HFF-Myc (cell line): Measurements from ENCODE around the gene PLD5.

Experiments
- DNase-seq: peaks from one replicate; pipeline ENCODE4 v3.0.0-alpha.2; 2011; ENCODE audit warnings: low read depth; ENCODE audit errors: extremely low read depth
- H3K4me3 ChIP-seq: replicated peaks from 2 replicates; pipeline ENCODE4 v1.5.1; 2011; ENCODE audit warnings: low read depth, mild to moderate bottlenecking, control low read depth, low read length
- TF ChIP-seq, protein P1 (sequence below): IDR thresholded peaks from 2 replicates; pipeline ENCODE4 v1.5.1; 2012; ENCODE audit warnings: mild to moderate bottlenecking, low read depth, low read length, control low read depth; ENCODE audit errors: missing control alignments

PLD5 gene

DNA sequence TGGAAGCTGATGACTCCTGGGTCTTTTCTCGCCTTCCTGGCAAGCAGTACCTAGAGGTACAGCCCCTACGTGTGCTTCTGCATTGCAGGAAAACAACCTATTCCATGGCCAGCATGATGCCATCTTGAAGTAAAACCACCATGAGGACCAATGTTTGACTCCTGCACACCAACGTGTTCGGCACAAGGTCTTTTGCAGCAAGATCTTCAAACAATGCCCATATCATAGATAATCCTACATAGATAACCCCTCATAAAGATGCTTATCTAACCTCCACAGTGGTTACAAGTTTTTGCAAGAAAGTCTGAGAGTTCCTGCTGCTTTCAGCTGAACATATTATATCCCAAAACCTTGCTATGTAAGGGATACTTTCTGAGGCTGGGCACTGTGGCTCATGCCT is 384.5 kb downstream of the PLD5 start:
- DNase-seq, result no peak
- TF ChIP-seq, protein P1, sequence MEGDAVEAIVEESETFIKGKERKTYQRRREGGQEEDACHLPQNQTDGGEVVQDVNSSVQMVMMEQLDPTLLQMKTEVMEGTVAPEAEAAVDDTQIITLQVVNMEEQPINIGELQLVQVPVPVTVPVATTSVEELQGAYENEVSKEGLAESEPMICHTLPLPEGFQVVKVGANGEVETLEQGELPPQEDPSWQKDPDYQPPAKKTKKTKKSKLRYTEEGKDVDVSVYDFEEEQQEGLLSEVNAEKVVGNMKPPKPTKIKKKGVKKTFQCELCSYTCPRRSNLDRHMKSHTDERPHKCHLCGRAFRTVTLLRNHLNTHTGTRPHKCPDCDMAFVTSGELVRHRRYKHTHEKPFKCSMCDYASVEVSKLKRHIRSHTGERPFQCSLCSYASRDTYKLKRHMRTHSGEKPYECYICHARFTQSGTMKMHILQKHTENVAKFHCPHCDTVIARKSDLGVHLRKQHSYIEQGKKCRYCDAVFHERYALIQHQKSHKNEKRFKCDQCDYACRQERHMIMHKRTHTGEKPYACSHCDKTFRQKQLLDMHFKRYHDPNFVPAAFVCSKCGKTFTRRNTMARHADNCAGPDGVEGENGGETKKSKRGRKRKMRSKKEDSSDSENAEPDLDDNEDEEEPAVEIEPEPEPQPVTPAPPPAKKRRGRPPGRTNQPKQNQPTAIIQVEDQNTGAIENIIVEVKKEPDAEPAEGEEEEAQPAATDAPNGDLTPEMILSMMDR, result no peak
- no peak overlapping the region for H3K4me3 ChIP-seq

DNA sequence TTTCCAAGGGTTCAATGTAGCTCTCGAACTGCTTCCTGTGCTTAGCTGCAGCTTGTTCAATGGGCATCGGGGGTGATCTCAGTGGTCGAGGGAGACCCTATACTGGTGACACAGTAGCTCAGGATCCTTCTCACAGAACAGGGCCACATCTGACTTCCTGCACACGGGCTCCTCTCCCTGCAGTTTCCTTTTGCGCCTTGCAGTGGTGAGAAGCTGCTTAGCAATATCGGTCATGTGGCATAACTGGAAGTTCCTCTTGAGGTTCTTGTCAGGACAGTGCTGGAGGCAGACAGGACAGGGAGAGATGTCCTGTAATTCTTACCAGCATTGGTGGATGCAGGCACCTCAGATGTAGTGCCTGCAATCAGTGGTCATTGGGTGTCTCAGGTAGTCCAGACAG is 385.1 kb downstream of the PLD5 start:
- DNase-seq, result no peak
- H3K4me3 ChIP-seq, result no peak overlapping the region
- TF ChIP-seq, protein P1, result no peak

DNA sequence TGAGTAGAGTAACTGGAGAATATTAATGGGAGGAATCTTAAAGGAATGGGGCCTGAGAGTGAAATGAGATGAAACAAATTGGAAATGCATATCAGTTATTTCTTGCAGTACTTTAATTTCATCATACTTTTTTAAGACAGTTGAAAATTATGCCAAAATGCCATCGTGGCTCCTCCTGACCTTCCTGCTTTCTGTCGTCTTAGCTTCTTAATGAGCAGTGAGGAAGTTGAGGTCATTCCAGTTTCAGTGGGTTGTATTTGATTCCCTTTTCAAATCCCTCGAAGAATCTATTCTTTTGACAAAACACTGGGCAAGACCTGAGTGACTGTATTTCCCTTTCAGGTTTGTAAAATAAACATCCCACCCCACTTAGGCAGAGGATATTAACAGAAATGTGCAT is 390.7 kb downstream of the PLD5 start:
- DNase-seq, result no peak
- TF ChIP-seq, protein P1, result no peak
- H3K4me3 ChIP-seq, result no peak overlapping the region

DNA sequence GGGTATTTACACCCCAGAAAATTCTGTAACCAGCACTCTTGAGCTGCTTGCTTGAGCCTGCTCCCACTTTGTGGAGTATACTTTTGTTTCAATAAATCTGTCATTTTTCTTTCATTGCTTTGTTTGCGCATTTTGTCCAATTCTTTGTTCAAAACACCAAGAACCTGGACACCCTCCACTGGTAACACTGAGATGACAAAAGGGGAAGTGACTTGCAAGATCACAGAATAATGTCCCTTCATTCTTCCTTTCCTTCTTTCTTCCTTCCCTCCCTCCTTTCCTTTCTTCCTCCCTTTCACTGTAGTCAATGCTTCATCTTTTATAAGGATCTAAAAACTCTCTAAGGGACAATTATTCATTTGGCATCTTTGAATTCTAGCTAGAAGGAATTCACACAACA is 391.1 kb downstream of the PLD5 start:
- H3K4me3 ChIP-seq, result no peak overlapping the region
- TF ChIP-seq, protein P1, result no peak
- DNase-seq, result no peak

DNA sequence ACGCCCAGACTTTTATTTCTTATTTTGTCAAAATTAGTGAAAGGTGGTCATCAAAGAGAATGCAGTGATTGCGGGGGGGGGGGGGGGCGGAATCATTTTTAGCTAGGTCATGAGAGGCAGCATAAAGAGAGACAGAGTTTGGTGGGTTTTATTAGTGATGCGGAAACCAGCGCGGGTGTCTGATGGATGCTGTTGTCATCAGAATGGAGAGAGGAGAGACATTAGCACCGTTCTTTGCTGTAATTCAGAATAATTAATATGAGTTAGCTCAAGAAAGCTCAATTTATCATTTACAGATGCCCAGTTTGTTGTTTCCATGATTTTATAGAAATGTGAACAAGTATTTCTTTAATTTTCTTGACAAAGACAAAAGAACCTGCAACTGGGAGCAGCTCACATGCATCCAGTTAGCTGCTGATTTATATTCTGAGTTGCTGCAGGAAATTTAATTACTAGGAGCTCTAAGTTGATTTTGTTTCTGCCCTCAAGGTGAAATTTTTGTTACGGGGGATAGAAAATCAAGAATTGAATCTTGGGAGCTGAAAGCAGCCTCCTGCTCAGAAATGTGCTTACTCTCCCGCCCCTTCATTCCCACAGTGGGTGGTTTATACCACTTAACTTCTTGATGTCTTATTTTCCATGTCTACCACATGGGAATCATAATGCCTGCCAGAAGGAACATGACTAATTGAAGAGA is 392.2 kb downstream of the PLD5 start:
- no peak overlapping the region for H3K4me3 ChIP-seq
- DNase-seq, result no peak
- TF ChIP-seq, protein P1, result no peak

DNA sequence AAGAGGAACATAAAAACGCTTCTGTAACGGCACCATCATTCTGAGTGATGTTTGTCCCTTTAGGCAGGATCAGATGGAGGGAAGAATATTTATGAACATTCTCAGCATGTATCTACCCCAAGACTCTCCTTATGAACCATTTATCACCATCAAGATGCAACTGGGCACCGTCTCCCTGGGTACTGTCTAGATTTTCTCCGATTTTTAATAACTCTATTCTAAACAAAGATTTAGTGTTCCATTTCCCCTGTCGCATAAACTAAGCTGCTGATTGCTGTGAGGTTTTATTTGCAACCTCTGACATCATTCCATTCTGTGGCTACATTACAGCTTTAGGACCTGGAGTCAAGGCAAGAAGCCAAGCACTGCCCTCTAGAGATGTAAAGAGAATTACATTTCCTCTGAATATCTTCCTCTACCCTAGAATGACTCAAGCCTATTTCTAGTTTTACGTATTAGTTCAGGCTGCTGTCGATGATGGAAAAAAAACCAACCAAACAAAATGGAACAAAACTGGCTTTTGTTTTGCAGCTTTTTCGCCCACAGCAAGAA is 395.5 kb downstream of the PLD5 start:
- no peak for DNase-seq
- TF ChIP-seq, protein P1, result no peak
- no peak overlapping the region for H3K4me3 ChIP-seq

DNA sequence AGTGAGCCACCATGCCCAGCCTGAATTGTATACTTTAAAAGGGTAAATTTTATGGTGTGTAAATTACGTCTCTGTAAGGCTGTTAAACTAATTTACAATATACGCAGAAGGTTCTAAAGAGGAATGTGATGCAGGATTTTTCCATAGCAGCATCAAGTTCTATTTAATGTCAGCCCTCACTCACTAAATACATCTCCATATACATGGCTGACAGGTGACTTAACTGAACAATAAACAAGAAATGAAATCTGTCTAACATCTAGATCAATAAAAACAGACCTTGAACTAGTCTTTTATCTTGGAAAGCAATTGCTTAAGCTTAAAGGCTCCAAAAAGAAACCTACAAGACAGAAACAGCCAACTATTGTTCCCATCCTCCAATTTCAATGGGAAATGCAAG is 404.1 kb downstream of the PLD5 start:
- no peak for DNase-seq
- no peak overlapping the region for H3K4me3 ChIP-seq
- TF ChIP-seq, protein P1, result no peak
